Endothelial cell of umbilical vein (primary cell): ENCODE measurements around the gene NKX1-1. TPM values are rescaled to one million over a fixed set of nuclear protein-coding genes. Genes with fewer than 3 reads are reported as not detected.

ENCODE experiments used
- BruUV-seq: library from RNA; stranded (reverse); fragments of 400-500 nt; replicated peaks from 2 replicates; lab custom pipeline; 2021; lab: Mats Ljungman, UMichigan
- CTCF ChIA-PET: fragments of 300-600, 350-600 bp; sonication (Branson Sonifier 250); formaldehyde crosslinking; loops from one replicate; lab custom pipeline; 2021; ENCODE audit warnings: antibody characterized with exemption, inconsistent platforms; lab: Charles Lee
- POLR2A ChIA-PET: fragments of 300-600, 350-600 bp; sonication (Branson Sonifier 250); formaldehyde crosslinking; loops from one replicate; lab custom pipeline; 2021; ENCODE audit warnings: antibody characterized with exemption, inconsistent platforms; lab: Charles Lee
- DNase-seq: peaks from one replicate; pipeline ENCODE4 v3.0.0-alpha.2; 2011; ENCODE audit warnings: low read depth, low spot score
- FAIRE-seq: peaks from 2 replicates; lab custom pipeline; 2011; peaks lifted over from hg19 to GRCh38; lab: Jason Lieb, UNC
- H2AFZ ChIP-seq: 2 replicates; pipeline ENCODE4 v1.6.0; 2012; ENCODE audit warnings: low read depth, low read length, control low read depth, inconsistent platforms
- H3K27ac ChIP-seq: 2 replicates; pipeline ENCODE4 v1.5.1; 2011; ENCODE audit warnings: low read depth, mild to moderate bottlenecking, control low read depth, low read length, moderate library complexity; ENCODE audit not compliant: insufficient read depth
- H3K27me3 ChIP-seq, 2 experiments: 2 replicates each; pipeline versions ENCODE4 v1.6.0 to v1.6.1; 2011; ENCODE audit warnings: low read length in 2 of 2, mixed read lengths in 1 of 2; ENCODE audit not compliant: control insufficient read depth in 2 of 2, insufficient read depth in 2 of 2
- H3K36me3 ChIP-seq, 2 experiments: 2 replicates in 1 of 2; 3 replicates in 1 of 2; pipeline ENCODE4 v1.5.1; 2011; ENCODE audit warnings: low read length in 2 of 2, mild to moderate bottlenecking in 1 of 2, moderate library complexity in 1 of 2; ENCODE audit not compliant: control insufficient read depth in 2 of 2, insufficient read depth in 2 of 2; ENCODE audit errors: extremely low read depth in 1 of 2
- H3K4me1 ChIP-seq: 3 replicates; pipeline ENCODE4 v1.5.1; 2011; ENCODE audit warnings: mild to moderate bottlenecking, low read length; ENCODE audit not compliant: control insufficient read depth, insufficient read depth; ENCODE audit errors: extremely low read depth
- H3K4me2 ChIP-seq: 2 replicates; pipeline ENCODE4 v1.6.1; 2011; ENCODE audit warnings: low read length, control low read depth, mixed read lengths; ENCODE audit not compliant: insufficient read depth
- H3K4me3 ChIP-seq, 3 experiments: fragments of 200-600 bp in 1 of 3; sonication (generic), shearing (Covaris generic) in 1 of 3; replicated peaks in 1 of 3; 2 replicates each; pipeline ENCODE4 v1.5.1; 2011 to 2016; ENCODE audit warnings: control low read depth in 3 of 3, low read length in 3 of 3, mild to moderate bottlenecking in 2 of 3, inconsistent platforms in 1 of 3, low read depth in 1 of 3, moderate library complexity in 1 of 3; ENCODE audit not compliant: insufficient read depth in 1 of 3
- H3K79me2 ChIP-seq: 2 replicates; pipeline ENCODE4 v1.6.0; 2012; ENCODE audit warnings: low read length, inconsistent platforms; ENCODE audit not compliant: control insufficient read depth, insufficient read depth
- H3K9ac ChIP-seq: replicated peaks from 2 replicates; pipeline ENCODE3; 2011; ENCODE audit warnings: low read length, control low read depth; ENCODE audit not compliant: insufficient read depth; ENCODE audit errors: extremely low read depth
- H3K9me1 ChIP-seq: replicated peaks from 3 replicates; pipeline ENCODE4 v1.6.0; 2011; ENCODE audit warnings: mild to moderate bottlenecking, low read length; ENCODE audit not compliant: control insufficient read depth, insufficient read depth; ENCODE audit errors: extremely low read depth
- H3K9me3 ChIP-seq: replicated peaks from 2 replicates; pipeline ENCODE4 v1.5.1; 2012; ENCODE audit warnings: low read length, inconsistent platforms; ENCODE audit not compliant: control insufficient read depth, insufficient read depth
- H4K20me1 ChIP-seq: replicated peaks from 2 replicates; pipeline ENCODE3; 2011; ENCODE audit warnings: mild to moderate bottlenecking, low read length; ENCODE audit not compliant: control insufficient read depth, insufficient read depth; ENCODE audit errors: extremely low read depth
- EZH2 ChIP-seq: IDR thresholded peaks from 2 replicates; pipeline ENCODE4 v1.6.1; 2012; ENCODE audit warnings: borderline replicate concordance, low read depth, mild to moderate bottlenecking, moderate library complexity, low read length, inconsistent platforms; ENCODE audit not compliant: severe bottlenecking
- FOS ChIP-seq: IDR thresholded peaks from 2 replicates; pipeline ENCODE4 v1.6.1; 2011; ENCODE audit warnings: mild to moderate bottlenecking, low read length, moderate library complexity, borderline replicate concordance; ENCODE audit not compliant: insufficient read depth
- GATA2 ChIP-seq: IDR thresholded peaks from 2 replicates; pipeline ENCODE4 v1.7.0; 2011; ENCODE audit warnings: low read depth, mild to moderate bottlenecking, moderate library complexity, mixed read lengths, low read length; ENCODE audit not compliant: insufficient read length, insufficient read depth
- JUN ChIP-seq: IDR thresholded peaks from 2 replicates; pipeline ENCODE4 v1.6.1; 2011; ENCODE audit warnings: borderline replicate concordance, low read depth; ENCODE audit not compliant: insufficient read length, insufficient read depth
- MYC ChIP-seq: IDR thresholded peaks from one replicate; pipeline ENCODE4 v1.6.1; 2011; ENCODE audit warnings: mild to moderate bottlenecking, low read depth, low read length
- POLR2A ChIP-seq: IDR thresholded peaks from 2 replicates; pipeline ENCODE4 v1.6.1; 2012; ENCODE audit warnings: low read depth, mild to moderate bottlenecking, control low read depth, low read length
- POLR2AphosphoS5 ChIP-seq: IDR thresholded peaks from 2 replicates; pipeline ENCODE4 v1.6.1; 2012; ENCODE audit warnings: low read depth, mild to moderate bottlenecking, control low read depth, low read length, moderate library complexity; ENCODE audit not compliant: insufficient read depth
- dilution Hi-C: fragments of 300-500 bp; cut with MboI; formaldehyde crosslinking; loops from one replicate; pipeline ENCODE4 v1.15.0; 2019; ENCODE audit warnings: low sequenced_read_pairs; ENCODE audit not compliant: extremely low pct_ligation_motif_present
- intact Hi-C: fragments of 100-400 bp; cut with micrococcal nuclease; formaldehyde crosslinking; loops from one replicate; pipeline ENCODE4 v1.10.0; 2022
- polyA plus RNA-seq, 4 experiments: library from polyadenylated mRNA; depleted of rRNA in 3 of 4; stranded (reverse) in 3 of 4; unstranded in 1 of 4; fragments of >200 nt; gene quantifications; 2 replicates each; pipeline versions ENCODE4 v1.2.1 to v1.2.3, GENCODE V29; 2011 to 2012; ENCODE audit warnings: missing spikeins in 1 of 4
- total RNA-seq: library from RNA; stranded (reverse); gene quantifications from 2 replicates; pipeline ENCODE4 v1.2.3, GENCODE V29; 2021
- TF ChIP-seq, protein P1 (sequence below): IDR thresholded peaks from 2 replicates; pipeline ENCODE4 v1.6.1; 2011; ENCODE audit not compliant: insufficient read depth, insufficient read length
- TF ChIP-seq, protein P2 (sequence below), 2 donors: IDR thresholded peaks; 1 replicate in 1 of 2; 2 replicates in 1 of 2; pipeline ENCODE4 v1.5.1; 2011; ENCODE audit warnings: low read length in 2 of 2, mild to moderate bottlenecking in 2 of 2, moderate library complexity in 2 of 2, control low read depth in 1 of 2, inconsistent platforms in 1 of 2, low read depth in 1 of 2; ENCODE audit not compliant: insufficient read depth in 1 of 2; ENCODE audit errors: extremely low read depth in 1 of 2

Gene NKX1-1
- total and polyA plus RNA-seq, 2 donors (not counting 3 experiments of a cell fraction or from before 2014, with no cell fraction given): not detected

- H3K4me2 ChIP-seq: no peak overlapping the region
- no peaks in the 10 kb centered on the region for H3K27me3 ChIP-seq
- no peaks in the 10 kb centered on the region for H3K9me1 ChIP-seq
- dilution Hi-C loops: no loop called here
- FAIRE-seq: no peak
- ChIA-PET POLR2A (interaction anchor here (0.9 kb wide), 1 partner anchor 35 kb away, joined by 3 read pairs; no protein-coding TSS in a partner anchor), CTCF (interaction anchor here (1.3 kb wide), 1 partner anchor 12 kb away, joined by 4 read pairs; no protein-coding TSS in a partner anchor)
- H3K9ac ChIP-seq: no peak overlapping the region
- H3K9me3 ChIP-seq: no peaks in the 10 kb centered on the region
- no peaks in the 10 kb centered on the region for H4K20me1 ChIP-seq
- H3K4me3 ChIP-seq: no peak overlapping the region
- H3K36me3 ChIP-seq: no peaks in the 10 kb centered on the region
- H3K27ac ChIP-seq: no peak overlapping the region
- no peaks in the 10 kb centered on the region for H3K4me1 ChIP-seq
- TF ChIP-seq MYC (no peak), JUN (no peak), EZH2 (no peak), POLR2A (no peak), POLR2AphosphoS5 (no peak), GATA2 (no peak), FOS (no peak)
- TF ChIP-seq, protein P1, sequence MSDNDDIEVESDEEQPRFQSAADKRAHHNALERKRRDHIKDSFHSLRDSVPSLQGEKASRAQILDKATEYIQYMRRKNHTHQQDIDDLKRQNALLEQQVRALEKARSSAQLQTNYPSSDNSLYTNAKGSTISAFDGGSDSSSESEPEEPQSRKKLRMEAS: no peak
- TF ChIP-seq, protein P2, sequence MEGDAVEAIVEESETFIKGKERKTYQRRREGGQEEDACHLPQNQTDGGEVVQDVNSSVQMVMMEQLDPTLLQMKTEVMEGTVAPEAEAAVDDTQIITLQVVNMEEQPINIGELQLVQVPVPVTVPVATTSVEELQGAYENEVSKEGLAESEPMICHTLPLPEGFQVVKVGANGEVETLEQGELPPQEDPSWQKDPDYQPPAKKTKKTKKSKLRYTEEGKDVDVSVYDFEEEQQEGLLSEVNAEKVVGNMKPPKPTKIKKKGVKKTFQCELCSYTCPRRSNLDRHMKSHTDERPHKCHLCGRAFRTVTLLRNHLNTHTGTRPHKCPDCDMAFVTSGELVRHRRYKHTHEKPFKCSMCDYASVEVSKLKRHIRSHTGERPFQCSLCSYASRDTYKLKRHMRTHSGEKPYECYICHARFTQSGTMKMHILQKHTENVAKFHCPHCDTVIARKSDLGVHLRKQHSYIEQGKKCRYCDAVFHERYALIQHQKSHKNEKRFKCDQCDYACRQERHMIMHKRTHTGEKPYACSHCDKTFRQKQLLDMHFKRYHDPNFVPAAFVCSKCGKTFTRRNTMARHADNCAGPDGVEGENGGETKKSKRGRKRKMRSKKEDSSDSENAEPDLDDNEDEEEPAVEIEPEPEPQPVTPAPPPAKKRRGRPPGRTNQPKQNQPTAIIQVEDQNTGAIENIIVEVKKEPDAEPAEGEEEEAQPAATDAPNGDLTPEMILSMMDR (IDR thresholded peaks at IDR 0.05; ENCODE audit: extremely low read depth in 1 of 2, insufficient read depth in 1 of 2, low read depth in 1 of 2, low read length in 2 of 2): no peak
- intact Hi-C loops: no loop called here
- H3K79me2 ChIP-seq: no peaks in the 10 kb centered on the region
- no TSS peak for BruUV-seq
- no peak overlapping the region for H2AFZ ChIP-seq
- no peak for DNase-seq
These were observed 38.3 kb downstream of the NKX1-1 start for GRCh38 chr4:1367936-1368289.
